ENCODE measurements around the gene CFAP54. TPM values are rescaled to one million over a fixed set of nuclear protein-coding genes. Genes with fewer than 3 reads are reported as not detected.

The CFAP54 gene
- total RNA-seq, 1 donor from 2014 or later, result 0.73 TPM

DNA sequence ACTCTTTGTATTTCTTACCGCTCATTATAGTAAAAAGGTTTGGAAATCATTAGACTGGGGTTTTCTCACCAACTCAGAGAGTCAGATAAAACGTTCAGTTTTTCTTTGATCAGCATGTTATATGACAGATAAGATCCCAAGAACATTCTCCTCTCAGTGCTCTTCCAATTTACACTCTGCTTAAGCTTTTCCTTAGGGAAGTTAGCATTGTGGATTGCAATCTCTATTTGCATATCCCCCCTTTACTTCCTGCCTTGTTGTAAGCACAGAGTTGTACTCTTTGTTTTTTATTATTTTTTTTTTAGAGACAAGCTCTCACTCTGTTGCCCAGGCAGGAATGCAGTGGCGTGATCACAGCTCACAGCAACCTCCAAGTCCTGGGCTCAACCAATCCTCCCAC, 11.4 kb upstream of the CFAP54 start:
- TF ChIP-seq, protein P1, sequence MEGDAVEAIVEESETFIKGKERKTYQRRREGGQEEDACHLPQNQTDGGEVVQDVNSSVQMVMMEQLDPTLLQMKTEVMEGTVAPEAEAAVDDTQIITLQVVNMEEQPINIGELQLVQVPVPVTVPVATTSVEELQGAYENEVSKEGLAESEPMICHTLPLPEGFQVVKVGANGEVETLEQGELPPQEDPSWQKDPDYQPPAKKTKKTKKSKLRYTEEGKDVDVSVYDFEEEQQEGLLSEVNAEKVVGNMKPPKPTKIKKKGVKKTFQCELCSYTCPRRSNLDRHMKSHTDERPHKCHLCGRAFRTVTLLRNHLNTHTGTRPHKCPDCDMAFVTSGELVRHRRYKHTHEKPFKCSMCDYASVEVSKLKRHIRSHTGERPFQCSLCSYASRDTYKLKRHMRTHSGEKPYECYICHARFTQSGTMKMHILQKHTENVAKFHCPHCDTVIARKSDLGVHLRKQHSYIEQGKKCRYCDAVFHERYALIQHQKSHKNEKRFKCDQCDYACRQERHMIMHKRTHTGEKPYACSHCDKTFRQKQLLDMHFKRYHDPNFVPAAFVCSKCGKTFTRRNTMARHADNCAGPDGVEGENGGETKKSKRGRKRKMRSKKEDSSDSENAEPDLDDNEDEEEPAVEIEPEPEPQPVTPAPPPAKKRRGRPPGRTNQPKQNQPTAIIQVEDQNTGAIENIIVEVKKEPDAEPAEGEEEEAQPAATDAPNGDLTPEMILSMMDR (IDR thresholded peaks at IDR 0.05), result no peak
- H3K36me3 Mint-ChIP-seq (ENCODE audit: unreplicated experiment), result no peaks in the 10 kb centered on the region
- no peaks in the 10 kb centered on the region for H3K27me3 Mint-ChIP-seq (ENCODE audit: unreplicated experiment)
- no peak for DNase-seq (ENCODE audit: extremely low spot score, unreplicated experiment)
- H3K4me3 Mint-ChIP-seq (ENCODE audit: unreplicated experiment), result no peak overlapping the region
- no peaks in the 10 kb centered on the region for H3K9me3 Mint-ChIP-seq (ENCODE audit: unreplicated experiment)
- no peaks in the 10 kb centered on the region for H3K4me1 Mint-ChIP-seq (ENCODE audit: unreplicated experiment)
- H3K27ac Mint-ChIP-seq (ENCODE audit: unreplicated experiment), result no peak overlapping the region

- H3K9me3 Mint-ChIP-seq (ENCODE audit: unreplicated experiment), result no peaks in the 10 kb centered on the region
- H3K27ac Mint-ChIP-seq (ENCODE audit: unreplicated experiment), result no peak overlapping the region
- TF ChIP-seq, protein P1 (IDR thresholded peaks at IDR 0.05), result no peak
Measured at GRCh38 chr12:96482086-96482485, 7.3 kb upstream of the CFAP54 start.

DNA sequence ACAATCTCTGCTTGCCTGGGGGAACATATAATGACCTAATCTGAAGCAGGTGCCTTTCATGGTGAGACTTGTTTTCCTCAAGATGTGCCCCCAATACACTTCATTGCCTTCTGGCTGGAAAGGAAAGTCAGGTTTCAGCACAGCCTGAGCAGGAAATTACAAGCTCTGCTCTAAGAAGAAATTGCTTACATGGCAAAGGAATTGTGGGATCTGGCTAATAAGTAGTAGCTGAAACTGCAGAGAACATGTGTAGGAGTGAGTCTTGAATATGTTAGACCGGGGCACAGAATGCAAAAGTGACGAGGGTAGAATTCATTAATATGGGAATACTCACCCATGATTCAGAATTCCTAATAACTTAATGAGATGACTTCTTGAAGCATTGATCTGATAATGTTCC, 6.3 kb upstream of the CFAP54 start:
- TF ChIP-seq, protein P1 (IDR thresholded peaks at IDR 0.05), result no peak

More at GRCh38 chr12:96482086-96482485, 7.3 kb upstream of the CFAP54 start:
- no peaks in the 10 kb centered on the region for H3K27me3 Mint-ChIP-seq (ENCODE audit: unreplicated experiment)
- no peak overlapping the region for H3K4me3 Mint-ChIP-seq (ENCODE audit: unreplicated experiment)
- H3K36me3 Mint-ChIP-seq (ENCODE audit: unreplicated experiment), result no peaks in the 10 kb centered on the region
- H3K4me1 Mint-ChIP-seq (ENCODE audit: unreplicated experiment), result no peaks in the 10 kb centered on the region
- DNase-seq (ENCODE audit: extremely low spot score, unreplicated experiment), result no peak

DNA sequence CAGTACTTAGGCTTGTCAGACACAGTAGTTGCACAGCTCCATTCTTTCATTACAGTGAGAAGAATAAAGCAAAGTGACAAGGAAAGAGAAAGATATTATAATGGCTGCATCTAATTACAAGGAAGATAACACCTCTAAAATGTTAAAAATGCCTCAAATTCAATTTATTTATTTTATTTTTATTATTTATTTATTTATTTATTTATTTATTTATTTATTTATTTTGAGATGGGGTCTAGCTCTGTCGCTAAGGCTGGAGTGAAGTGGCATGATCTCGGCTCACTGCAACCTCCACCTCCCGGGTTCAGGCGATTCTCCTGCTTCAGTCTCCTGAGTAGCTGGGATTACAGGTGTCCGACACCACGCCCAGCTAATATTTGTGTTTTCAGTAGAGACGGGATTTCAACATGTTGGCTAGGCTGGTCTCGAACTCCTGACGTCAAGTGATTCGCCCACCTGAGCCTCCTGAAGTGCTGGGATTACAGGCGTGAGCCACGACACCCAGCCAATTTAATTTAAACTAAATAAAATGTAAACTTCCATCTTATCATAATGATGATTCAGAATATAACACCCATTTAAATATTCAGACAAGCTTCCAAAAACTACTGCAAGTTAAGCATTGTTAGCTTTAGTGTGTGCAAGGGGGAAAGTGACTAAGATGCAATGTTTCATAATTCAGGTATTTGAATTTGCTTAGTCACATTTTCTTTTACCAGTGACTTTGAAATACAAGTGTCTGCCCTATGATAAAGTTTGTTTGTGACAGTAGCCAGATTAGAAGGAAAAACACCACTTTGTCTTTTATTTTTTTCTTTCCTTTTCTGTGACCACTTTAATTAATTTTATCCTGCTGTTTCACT, 2.4 kb upstream of the CFAP54 start:
- Mint-ChIP-seq H3K27ac (ENCODE audit: unreplicated experiment) (no peak overlapping the region), H3K36me3 (ENCODE audit: unreplicated experiment) (no peaks in the 10 kb centered on the region)

More for the DNA sequence above, 6.3 kb upstream of the CFAP54 start:
- Mint-ChIP-seq H3K27me3 (ENCODE audit: unreplicated experiment) (no peaks in the 10 kb centered on the region), H3K4me1 (ENCODE audit: unreplicated experiment) (peaks cover 2% of the 10 kb centered on the region), H3K9me3 (ENCODE audit: unreplicated experiment) (no peaks in the 10 kb centered on the region), H3K4me3 (ENCODE audit: unreplicated experiment) (no peak overlapping the region), H3K36me3 (ENCODE audit: unreplicated experiment) (no peaks in the 10 kb centered on the region), H3K27ac (ENCODE audit: unreplicated experiment) (no peak overlapping the region)
- DNase-seq (ENCODE audit: extremely low spot score, unreplicated experiment), result no peak

DNA sequence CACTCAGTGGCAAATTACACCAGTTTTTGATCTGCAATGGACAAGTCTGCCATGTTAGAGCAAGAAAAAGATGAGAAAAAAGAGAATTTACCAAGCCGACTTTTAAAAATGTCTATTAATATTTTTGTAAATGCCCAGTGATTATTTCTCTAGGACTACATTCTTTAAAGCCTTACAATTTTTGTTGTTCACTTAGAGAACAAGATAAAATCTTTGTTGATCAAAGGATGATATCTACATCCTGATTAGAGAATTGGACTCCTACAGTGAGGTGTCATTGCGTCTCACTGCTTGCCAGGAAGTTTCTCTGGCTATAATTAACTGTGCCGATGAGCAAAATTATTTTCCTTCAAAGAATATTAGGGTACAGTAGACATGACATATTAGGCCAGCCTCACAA, 1.7 kb upstream of the CFAP54 start:
- TF ChIP-seq, protein P1 (IDR thresholded peaks at IDR 0.05), result no peak
- DNase-seq (ENCODE audit: extremely low spot score, unreplicated experiment), result no peak
- H3K9me3 Mint-ChIP-seq (ENCODE audit: unreplicated experiment), result no peaks in the 10 kb centered on the region
- H3K36me3 Mint-ChIP-seq (ENCODE audit: unreplicated experiment), result no peaks in the 10 kb centered on the region
- no peak overlapping the region for H3K4me3 Mint-ChIP-seq (ENCODE audit: unreplicated experiment)
- peaks cover 11% of the 10 kb centered on the region for H3K4me1 Mint-ChIP-seq (ENCODE audit: unreplicated experiment)
- H3K27ac Mint-ChIP-seq (ENCODE audit: unreplicated experiment), result no peak overlapping the region
- H3K27me3 Mint-ChIP-seq (ENCODE audit: unreplicated experiment), result no peaks in the 10 kb centered on the region

More for the DNA sequence above, 2.4 kb upstream of the CFAP54 start:
- DNase-seq (ENCODE audit: extremely low spot score, unreplicated experiment), result no peak
- no peak overlapping the region for H3K4me3 Mint-ChIP-seq (ENCODE audit: unreplicated experiment)
- no peaks in the 10 kb centered on the region for H3K9me3 Mint-ChIP-seq (ENCODE audit: unreplicated experiment)
- TF ChIP-seq, protein P1 (IDR thresholded peaks at IDR 0.05), result no peak
- no peaks in the 10 kb centered on the region for H3K27me3 Mint-ChIP-seq (ENCODE audit: unreplicated experiment)
- peaks cover 11% of the 10 kb centered on the region for H3K4me1 Mint-ChIP-seq (ENCODE audit: unreplicated experiment)
